ENCODE measurements around the gene HIVEP3.

GRCh38 chr1:41803656-41804055 lies 115.1 kb downstream of the HIVEP3 start:
- TF ChIP-seq CTCF (IDR thresholded peaks at IDR 0.05) (no peak), POLR2A (IDR thresholded peaks at IDR 0.05) (no peak)

All from esophagus squamous epithelium (tissue), 4 donors.